Fibroblast of skin of right biceps (primary cell): ENCODE results near the gene CBR3.

Source experiments
- DNase-seq: peaks from one replicate; pipeline ENCODE4 v3.0.0-alpha.2; 2013

Gene CBR3

GRCh38 chr21:36156815-36157670 is 22.2 kb downstream of the CBR3 start, which contains the start of gene DOP1B:
Gene DOP1B, plus strand, starts transcription at chr21:36156824. Its CDS starts 7,910 bp downstream, at chr21:36164734.
- DNase-seq, result no peak

DNA sequence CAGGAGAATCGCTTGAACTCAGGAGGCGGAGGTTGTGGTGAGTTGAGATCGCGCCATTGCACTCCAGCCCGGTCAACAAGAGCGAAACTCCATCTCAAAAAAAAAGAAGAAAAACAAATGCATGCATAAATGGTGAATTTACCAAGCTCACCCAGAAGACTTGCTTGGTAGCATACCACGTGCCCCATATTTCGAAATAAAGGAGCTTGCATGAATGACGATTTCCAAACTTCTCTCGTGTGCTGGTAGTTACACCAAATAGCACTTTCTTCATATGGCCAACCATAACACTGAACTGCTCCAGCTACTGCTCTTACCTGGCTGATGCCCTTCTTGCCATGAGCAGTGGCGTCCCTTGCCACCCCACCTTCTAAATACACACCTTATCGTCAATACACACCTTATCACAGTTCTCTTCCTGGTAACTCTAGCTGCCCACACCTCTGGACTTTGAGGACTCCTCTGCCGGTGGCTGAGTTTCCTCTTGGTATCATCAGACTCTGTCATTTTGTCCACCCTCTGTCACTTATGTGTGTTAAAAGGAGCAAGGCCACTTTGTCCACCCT is 24.6 kb downstream of the CBR3 start:
- no peak for DNase-seq

DNA sequence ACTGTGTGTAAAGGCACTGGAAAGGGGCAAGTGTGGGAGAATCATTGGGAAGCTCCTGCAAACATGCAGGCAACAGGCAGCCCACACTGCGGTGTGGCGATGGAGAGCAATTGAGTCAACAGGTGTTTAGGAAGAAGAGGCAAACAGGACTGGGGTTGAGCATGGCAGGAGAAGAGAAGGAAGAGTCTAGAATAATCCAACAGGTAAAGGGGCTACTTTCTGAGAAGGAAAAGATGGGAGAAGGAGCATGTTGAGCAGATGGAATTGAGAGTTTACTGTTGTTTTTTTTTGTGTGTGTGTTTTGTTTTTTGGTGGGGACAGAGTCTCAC is 25.9 kb downstream of the CBR3 start:
- DNase-seq, result no peak

DNA sequence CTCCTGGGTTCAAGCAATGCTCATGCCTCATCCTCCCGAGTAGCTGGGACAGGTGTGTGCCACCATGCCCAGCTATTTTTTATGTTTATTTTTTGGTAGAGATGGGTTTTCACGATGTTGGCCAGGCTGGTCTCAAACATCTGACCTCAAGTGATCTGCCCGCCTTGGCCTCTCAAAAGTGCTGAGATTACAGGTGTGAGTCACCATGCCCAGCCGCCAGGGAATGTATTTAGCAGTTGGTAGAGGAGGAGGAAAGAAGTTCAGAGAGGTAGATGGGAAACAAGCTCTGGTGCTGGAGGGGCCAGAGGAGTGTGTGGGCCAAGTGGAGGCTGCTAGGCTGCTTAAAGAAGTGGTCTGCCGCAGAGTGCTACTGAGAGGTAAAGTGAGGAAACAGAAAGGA is 27.8 kb downstream of the CBR3 start:
- DNase-seq, result no peak

DNA sequence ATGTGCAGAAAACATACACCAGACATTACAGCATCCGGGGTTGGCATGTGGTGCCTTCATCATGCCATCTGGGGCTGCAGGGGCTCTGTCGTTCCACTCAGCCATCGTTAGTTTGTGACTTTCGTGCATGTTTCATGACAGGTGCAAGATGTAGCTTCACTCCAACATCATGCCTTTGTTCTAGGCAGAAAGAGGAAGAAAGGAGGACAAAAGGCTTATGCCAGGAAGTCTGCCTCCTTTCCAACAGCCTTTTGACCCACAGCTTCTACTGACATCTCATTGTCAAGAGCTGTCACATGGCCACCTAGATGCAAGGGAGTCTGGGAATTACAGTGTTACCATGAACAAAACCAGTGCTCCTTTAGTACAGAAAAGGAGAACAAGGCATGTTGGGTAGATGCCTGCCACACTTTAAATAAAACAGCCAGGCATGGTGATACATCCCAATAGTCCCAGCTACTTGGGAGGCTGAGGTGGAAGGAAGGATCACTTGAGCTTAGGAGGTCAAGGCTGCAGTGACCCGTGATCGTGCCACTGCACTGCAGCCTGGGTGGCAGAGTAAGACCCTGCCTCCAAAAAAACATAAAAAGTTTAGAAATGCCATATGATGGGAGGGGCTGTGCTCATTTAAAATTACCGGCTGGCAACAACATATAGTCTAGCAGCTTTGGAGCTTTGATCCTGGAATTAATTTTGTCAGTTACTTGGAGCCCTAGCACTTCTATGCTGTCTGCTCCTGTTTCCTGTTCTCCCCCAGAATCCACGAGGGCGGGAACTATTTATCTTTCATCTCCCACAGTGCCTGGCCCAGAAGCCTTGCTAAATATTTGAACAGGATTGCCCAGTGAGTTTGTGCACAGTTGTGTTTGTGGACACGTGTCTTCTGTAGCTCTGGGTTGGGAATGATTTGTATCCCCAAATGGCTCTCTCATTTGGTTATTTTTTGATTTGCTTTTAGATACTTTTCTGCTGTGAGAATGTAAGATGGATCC is 29.2 kb downstream of the CBR3 start:
- DNase-seq, result no peak

GRCh38 chr21:36165356-36165755 is 30.5 kb downstream of the CBR3 start:
- DNase-seq, result no peak

GRCh38 chr21:36166705-36167104 is 31.8 kb downstream of the CBR3 start:
- DNase-seq, result no peak

DNA sequence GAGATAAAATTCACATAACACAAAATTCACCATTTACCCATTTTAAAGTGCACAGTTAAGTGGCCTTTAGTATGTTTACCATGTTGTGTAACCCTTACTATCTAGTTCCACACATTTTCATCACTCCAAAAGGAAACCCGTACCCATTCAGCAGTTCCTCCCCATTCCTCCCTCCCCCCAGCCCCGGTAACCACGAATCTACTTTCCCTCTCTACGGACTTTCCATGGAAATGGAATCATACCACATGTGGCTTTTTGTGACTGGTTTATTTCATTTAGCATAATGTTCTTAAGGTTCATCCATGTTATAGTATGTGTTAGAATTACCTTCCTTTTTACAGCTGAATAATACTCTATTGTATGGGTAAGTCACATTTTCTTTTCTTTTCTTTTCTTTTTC is 32.7 kb downstream of the CBR3 start:
- no peak for DNase-seq

DNA sequence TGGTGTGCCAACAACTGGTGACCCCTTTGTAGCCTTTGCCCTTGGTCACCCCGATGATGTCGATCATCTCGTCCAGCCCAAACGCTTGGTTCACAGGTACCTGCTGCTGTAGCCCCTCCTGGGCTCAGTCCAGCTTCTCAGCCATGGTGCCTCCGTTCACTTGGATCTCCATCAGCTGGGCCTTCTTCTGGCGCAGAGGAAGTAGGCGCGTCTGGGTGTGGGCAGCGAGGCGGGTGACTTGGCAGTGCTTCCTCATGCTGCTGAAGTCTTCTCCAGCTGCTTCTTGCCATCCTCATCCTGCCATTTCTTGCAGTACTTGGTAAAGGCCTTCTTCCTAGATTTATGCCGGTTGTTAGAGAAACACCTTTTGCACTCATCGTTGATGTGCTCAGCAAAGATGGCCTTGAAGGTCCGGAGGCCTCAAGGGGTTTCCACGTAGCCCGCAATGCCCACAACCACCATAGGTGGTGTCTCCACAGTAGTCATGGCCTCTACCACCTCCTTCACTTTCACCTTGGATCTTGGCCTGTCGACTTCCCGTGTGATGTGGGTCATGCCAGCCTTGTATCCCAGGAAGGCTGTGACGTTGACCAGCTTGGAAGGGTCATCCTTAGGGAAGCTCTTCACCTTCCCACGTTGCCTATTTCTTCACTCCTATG is 34.7 kb downstream of the CBR3 start:
- no peak for DNase-seq

- DNase-seq, result no peak
Observed at GRCh38 chr21:36170823-36171222, 35.9 kb downstream of the CBR3 start.

- DNase-seq, result no peak
Observed at GRCh38 chr21:36171336-36171735, 36.5 kb downstream of the CBR3 start.

DNA sequence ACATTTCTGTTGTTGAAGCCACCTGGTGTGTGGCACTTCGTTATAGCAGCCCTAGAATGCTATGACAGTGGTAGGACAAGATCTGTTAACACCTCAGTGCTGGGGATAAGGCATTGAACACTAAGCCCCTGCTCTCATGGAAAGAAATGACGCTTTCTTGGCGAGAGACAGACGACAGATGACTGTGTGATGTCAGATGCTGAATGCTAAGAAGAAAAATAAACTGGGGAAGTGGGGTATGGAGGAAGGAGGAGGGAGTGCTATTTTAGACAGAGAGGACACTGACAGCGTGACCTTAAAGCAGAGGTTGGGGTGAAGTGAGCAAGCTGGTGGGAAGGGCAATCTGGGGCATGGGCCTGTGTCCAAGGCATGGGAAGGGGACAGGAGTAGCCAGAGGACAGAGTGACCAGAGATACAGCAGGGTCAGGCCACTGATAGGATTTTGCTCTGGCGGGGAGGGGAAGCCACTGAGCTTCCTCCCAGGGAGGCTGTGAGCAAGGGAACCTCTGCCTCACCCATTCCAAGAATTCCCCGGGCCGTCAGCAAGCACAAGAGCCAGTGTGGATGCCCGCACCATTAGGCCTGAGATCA is 37.0 kb downstream of the CBR3 start:
- DNase-seq, result no peak

GRCh38 chr21:36174780-36175179 is 39.9 kb downstream of the CBR3 start:
- no peak for DNase-seq

GRCh38 chr21:36175771-36176565 is 41.1 kb downstream of the CBR3 start:
- DNase-seq, result no peak

- DNase-seq, result no peak
Observed at GRCh38 chr21:36178349-36178748, 43.5 kb downstream of the CBR3 start.

GRCh38 chr21:36179145-36179544 is 44.3 kb downstream of the CBR3 start:
- DNase-seq, result no peak

DNA sequence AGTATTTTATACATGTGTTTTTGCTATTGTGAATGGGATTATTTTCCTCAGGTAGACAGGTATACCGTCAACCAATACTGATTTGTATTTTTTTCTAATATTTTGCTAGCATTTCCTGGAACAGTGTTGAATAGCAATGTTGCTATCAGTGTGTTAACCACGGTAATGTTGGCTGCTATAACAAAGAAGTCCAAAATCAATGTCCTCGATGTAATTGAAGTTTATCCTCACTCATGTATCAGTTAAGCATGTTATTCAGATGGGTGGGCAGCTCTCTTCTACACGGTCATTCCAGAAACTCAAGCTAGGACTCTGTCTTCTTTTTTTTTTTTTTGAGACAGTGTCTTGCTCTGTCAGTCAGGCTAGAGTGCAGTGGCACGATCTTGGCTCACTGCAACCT is 46.1 kb downstream of the CBR3 start:
- no peak for DNase-seq

- no peak for DNase-seq
Observed at GRCh38 chr21:36183144-36183795, 48.4 kb downstream of the CBR3 start.

GRCh38 chr21:36184545-36184944 is 49.7 kb downstream of the CBR3 start:
- no peak for DNase-seq

DNA sequence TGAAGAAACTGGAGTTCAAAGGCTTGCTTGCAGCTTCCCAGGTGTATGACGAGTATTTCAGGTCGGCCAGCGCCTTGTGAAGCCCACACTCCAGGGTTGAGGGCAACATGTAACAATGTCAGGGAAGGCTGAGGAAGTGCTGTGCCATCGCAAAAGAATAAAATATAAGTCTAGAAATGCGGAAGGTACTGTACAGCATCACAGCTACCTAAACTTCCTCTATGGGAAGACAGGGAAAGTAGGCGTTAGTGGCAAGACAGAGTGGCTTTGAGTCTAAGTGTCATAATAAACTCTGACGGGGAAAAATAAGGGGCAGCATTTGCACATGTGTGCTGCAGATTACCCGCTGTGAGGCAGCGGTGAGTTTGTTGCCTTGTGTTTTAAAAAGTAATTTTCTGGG is 50.6 kb downstream of the CBR3 start:
- DNase-seq, result no peak

DNA sequence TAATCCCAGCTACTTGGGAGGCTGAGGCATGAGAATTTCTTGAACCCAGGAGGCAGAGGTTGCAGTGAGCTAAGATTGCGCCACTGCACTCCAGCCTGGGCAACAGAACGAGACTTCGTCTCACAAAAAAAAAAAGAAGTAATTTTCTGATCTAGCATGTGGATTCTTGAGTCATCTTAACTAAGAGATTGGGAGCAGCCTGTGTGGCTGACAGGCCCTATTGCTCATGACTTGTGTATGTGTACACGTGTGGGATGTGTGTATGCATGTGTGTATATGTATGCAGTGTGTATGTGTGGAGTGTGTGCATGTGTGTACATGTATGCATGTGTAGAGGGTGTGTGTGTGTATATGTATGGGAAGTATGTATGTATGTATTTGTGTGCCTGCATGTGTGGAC is 51.2 kb downstream of the CBR3 start:
- DNase-seq, result no peak
